Stomach smooth muscle (tissue), 2 donors: ENCODE measurements around the gene FBXO42.

Experiments used
- H3K27ac ChIP-seq: one replicate; pipeline ENCODE4 v1.7.0; 2013; ENCODE audit warnings: mild to moderate bottlenecking, low read length, inconsistent platforms
- H3K27me3 ChIP-seq, 2 donors: one replicate each; pipeline ENCODE4 v1.7.0; 2013; ENCODE audit warnings: low read length in 2 of 2; ENCODE audit not compliant: insufficient read depth in 2 of 2, control insufficient read depth in 1 of 2
- H3K36me3 ChIP-seq, 2 donors: one replicate each; pipeline ENCODE4 v1.7.0; 2013; ENCODE audit warnings: low read length in 2 of 2; ENCODE audit not compliant: control insufficient read depth in 2 of 2, insufficient read depth in 2 of 2
- H3K4me1 ChIP-seq: one replicate; pipeline ENCODE4 v1.7.0; 2013; ENCODE audit warnings: low read length; ENCODE audit not compliant: control insufficient read depth, insufficient read depth
- H3K4me3 ChIP-seq, 2 donors: one replicate each; pipeline ENCODE4 v1.7.0; 2013; ENCODE audit warnings: low read length in 2 of 2
- H3K9ac ChIP-seq, 2 donors: one replicate each; pipeline ENCODE4 v1.7.0; 2013; ENCODE audit warnings: low read length in 2 of 2, mild to moderate bottlenecking in 1 of 2
- H3K9me3 ChIP-seq, 2 donors: one replicate each; pipeline ENCODE4 v1.7.0; 2013; ENCODE audit warnings: low read length in 2 of 2; ENCODE audit not compliant: control insufficient read depth in 2 of 2
- donor health status: healthy.
- donor health status: Pancreatic carcinoma.

The FBXO42 gene

GRCh38 chr1:16315437-16315836 lies 36.8 kb downstream of the FBXO42 start:
- Histone ChIP-seq H3K4me3 (no peak overlapping the region), H3K9ac (no peak overlapping the region), H3K27me3 (no peaks in the 10 kb centered on the region), H3K4me1 (peaks cover 8% of the 10 kb centered on the region), H3K36me3 (peaks cover 17 to 19% of the 10 kb centered on the region in 2 donors), H3K9me3 (no peaks in the 10 kb centered on the region), H3K27ac (no peak overlapping the region)

- H3K9me3 ChIP-seq = no peaks in the 10 kb centered on the region
- no peaks in the 10 kb centered on the region for H3K27me3 ChIP-seq
- no peak overlapping the region for H3K4me3 ChIP-seq
- no peaks in the 10 kb centered on the region for H3K4me1 ChIP-seq
- no peak overlapping the region for H3K27ac ChIP-seq
- H3K9ac ChIP-seq = no peak overlapping the region
- H3K36me3 ChIP-seq = peaks cover 30 to 31% of the 10 kb centered on the region in 2 donors
Measured at GRCh38 chr1:16307222-16307621, 45.1 kb downstream of the FBXO42 start.

GRCh38 chr1:16302709-16303627 lies 49.3 kb downstream of the FBXO42 start:
- no peaks in the 10 kb centered on the region for H3K27me3 ChIP-seq
- no peaks in the 10 kb centered on the region for H3K9me3 ChIP-seq
- H3K9ac ChIP-seq = no peak overlapping the region
- H3K27ac ChIP-seq = no peak overlapping the region
- H3K36me3 ChIP-seq = peaks cover 25 to 30% of the 10 kb centered on the region in 2 donors
- H3K4me3 ChIP-seq = no peak overlapping the region
- H3K4me1 ChIP-seq = no peaks in the 10 kb centered on the region

- H3K4me3 ChIP-seq = no peak overlapping the region
- H3K27me3 ChIP-seq = no peaks in the 10 kb centered on the region
- H3K4me1 ChIP-seq = no peaks in the 10 kb centered on the region
- H3K27ac ChIP-seq = no peak overlapping the region
- H3K9ac ChIP-seq = no peak overlapping the region
- no peaks in the 10 kb centered on the region for H3K9me3 ChIP-seq
- H3K36me3 ChIP-seq = peaks cover 16 to 24% of the 10 kb centered on the region in 2 donors
Measured at GRCh38 chr1:16300436-16300835, 51.8 kb downstream of the FBXO42 start.

- Histone ChIP-seq H3K4me3 (no peak overlapping the region), H3K9ac (no peak overlapping the region), H3K9me3 (no peaks in the 10 kb centered on the region), H3K27ac (no peak overlapping the region), H3K36me3 (peaks cover 15 to 16% of the 10 kb centered on the region in 2 donors), H3K27me3 (no peaks in the 10 kb centered on the region), H3K4me1 (no peaks in the 10 kb centered on the region)
Measured at GRCh38 chr1:16298653-16299052, 53.6 kb downstream of the FBXO42 start.

GRCh38 chr1:16296643-16297042 lies 55.6 kb downstream of the FBXO42 start:
- no peak overlapping the region for H3K4me3 ChIP-seq
- no peaks in the 10 kb centered on the region for H3K27me3 ChIP-seq
- peaks cover 8 to 11% of the 10 kb centered on the region in 2 donors for H3K36me3 ChIP-seq
- H3K9ac ChIP-seq = no peak overlapping the region
- H3K27ac ChIP-seq = no peak overlapping the region
- no peaks in the 10 kb centered on the region for H3K9me3 ChIP-seq
- no peaks in the 10 kb centered on the region for H3K4me1 ChIP-seq

- H3K9ac ChIP-seq = no peak overlapping the region
- H3K27ac ChIP-seq = no peak overlapping the region
- no peaks in the 10 kb centered on the region for H3K9me3 ChIP-seq
Measured at GRCh38 chr1:16294219-16295212, 57.8 kb downstream of the FBXO42 start.

GRCh38 chr1:16293538-16293937 lies 58.7 kb downstream of the FBXO42 start:
- H3K4me1 ChIP-seq = no peaks in the 10 kb centered on the region
- H3K4me3 ChIP-seq = no peak overlapping the region
- H3K27me3 ChIP-seq = no peaks in the 10 kb centered on the region
- H3K27ac ChIP-seq = no peak overlapping the region
- no peaks in the 10 kb centered on the region for H3K9me3 ChIP-seq
- no peak overlapping the region for H3K9ac ChIP-seq
- peaks cover 8 to 14% of the 10 kb centered on the region in 2 donors for H3K36me3 ChIP-seq

More at GRCh38 chr1:16294219-16295212, 57.8 kb downstream of the FBXO42 start:
- Histone ChIP-seq H3K4me3 (no peak overlapping the region), H3K27me3 (no peaks in the 10 kb centered on the region), H3K4me1 (no peaks in the 10 kb centered on the region), H3K36me3 (peaks cover 8 to 11% of the 10 kb centered on the region in 2 donors)

GRCh38 chr1:16292739-16293138 lies 59.5 kb downstream of the FBXO42 start:
- H3K36me3 ChIP-seq = peaks cover 8 to 14% of the 10 kb centered on the region in 2 donors
- no peak overlapping the region for H3K4me3 ChIP-seq
- H3K27me3 ChIP-seq = no peaks in the 10 kb centered on the region
- H3K4me1 ChIP-seq = no peaks in the 10 kb centered on the region
- no peak overlapping the region for H3K9ac ChIP-seq
- H3K27ac ChIP-seq = no peak overlapping the region
- no peaks in the 10 kb centered on the region for H3K9me3 ChIP-seq

GRCh38 chr1:16289959-16290358 lies 62.3 kb downstream of the FBXO42 start:
- Histone ChIP-seq H3K9ac (no peak overlapping the region), H3K4me3 (no peak overlapping the region), H3K27me3 (no peaks in the 10 kb centered on the region), H3K36me3 (peaks cover 11 to 19% of the 10 kb centered on the region in 2 donors), H3K4me1 (no peaks in the 10 kb centered on the region), H3K9me3 (no peaks in the 10 kb centered on the region), H3K27ac (no peak overlapping the region)
